ENCODE results near the gene NKG7. TPM values are rescaled to one million over a fixed set of nuclear protein-coding genes. Genes with fewer than 3 reads are reported as not detected.
A peak's percentile ranks its signal among the peaks of the same experiment; 100 is the strongest.

NKG7 gene
- total RNA-seq, 1 donor from 2014 or later: not detected

GRCh38 chr19:51391073-51391611, 18.7 kb upstream of the NKG7 start:
- DNase-seq (ENCODE audit: low spot score): no peak

GRCh38 chr19:51389143-51389542, 16.7 kb upstream of the NKG7 start:
- DNase-seq (ENCODE audit: low spot score): no peak

- DNase-seq (ENCODE audit: low spot score): no peak
Measured at GRCh38 chr19:51387924-51388389, 15.5 kb upstream of the NKG7 start, which contains the start of gene LIM2. Gene LIM2 (minus strand): TSS chr19:51387974. CDS start chr19:51387443, 531 bp downstream.

GRCh38 chr19:51386882-51387520, 14.5 kb upstream of the NKG7 start:
- DNase-seq (ENCODE audit: low spot score): no peak

- DNase-seq (ENCODE audit: low spot score): no peak
Measured at GRCh38 chr19:51382004-51382403, 9.6 kb upstream of the NKG7 start.

GRCh38 chr19:51380379-51380778, 7.9 kb upstream of the NKG7 start:
- no peak for DNase-seq (ENCODE audit: low spot score)

- no peak for DNase-seq (ENCODE audit: low spot score)
Measured at GRCh38 chr19:51377422-51377821, 5.0 kb upstream of the NKG7 start.

GRCh38 chr19:51375504-51376221, 3.2 kb upstream of the NKG7 start:
- DNase-seq (ENCODE audit: low spot score): no peak

- DNase-seq (ENCODE audit: low spot score): no peak
Measured at GRCh38 chr19:51372021-51372648, 319 bp downstream of the NKG7 start.

GRCh38 chr19:51371186-51371690, 1.2 kb downstream of the NKG7 start:
- no peak for DNase-seq (ENCODE audit: low spot score)

- DNase-seq (ENCODE audit: low spot score): no peak
Measured at GRCh38 chr19:51370230-51370629, 2.2 kb downstream of the NKG7 start.

- no peak for DNase-seq (ENCODE audit: low spot score)
Measured at GRCh38 chr19:51368366-51369282, 3.8 kb downstream of the NKG7 start, which contains the start of gene CLDND2. Gene CLDND2 (minus strand): TSS chr19:51369003. CDS start chr19:51368577, 426 bp downstream.

- peak; percentile 100 for DNase-seq (ENCODE audit: low spot score)
Measured at GRCh38 chr19:51367565-51368365, 4.7 kb downstream of the NKG7 start.

GRCh38 chr19:51367255-51367564, 5.2 kb downstream of the NKG7 start:
- no peak for DNase-seq (ENCODE audit: low spot score)

- DNase-seq (ENCODE audit: low spot score): peak; percentile 100
Measured at GRCh38 chr19:51366389-51367254, 5.8 kb downstream of the NKG7 start.

- no peak for DNase-seq (ENCODE audit: low spot score)
Measured at GRCh38 chr19:51365965-51366388, 6.5 kb downstream of the NKG7 start, which contains the start of gene ETFB. Gene ETFB (minus strand): TSS chr19:51366388. CDS start chr19:51366326, 62 bp downstream.

GRCh38 chr19:51365211-51365964, 7.1 kb downstream of the NKG7 start:
- DNase-seq (ENCODE audit: low spot score): peak; percentile 61
